Measurements from ENCODE around the gene USP32.

USP32 gene

GRCh38 chr17:60249290-60249826 lies 142.6 kb downstream of the USP32 start:
- in situ Hi-C loops (cut with MboI; ENCODE audit: low sequenced_read_pairs, unreplicated experiment) = no loop called here
- DNase-seq (ENCODE audit: low spot score) = no peak
- no peak for TF ChIP-seq CTCF (IDR thresholded peaks at IDR 0.05; ENCODE audit: borderline replicate concordance, control extremely low read depth, extremely low read depth, insufficient read depth, missing control alignments)

DNA sequence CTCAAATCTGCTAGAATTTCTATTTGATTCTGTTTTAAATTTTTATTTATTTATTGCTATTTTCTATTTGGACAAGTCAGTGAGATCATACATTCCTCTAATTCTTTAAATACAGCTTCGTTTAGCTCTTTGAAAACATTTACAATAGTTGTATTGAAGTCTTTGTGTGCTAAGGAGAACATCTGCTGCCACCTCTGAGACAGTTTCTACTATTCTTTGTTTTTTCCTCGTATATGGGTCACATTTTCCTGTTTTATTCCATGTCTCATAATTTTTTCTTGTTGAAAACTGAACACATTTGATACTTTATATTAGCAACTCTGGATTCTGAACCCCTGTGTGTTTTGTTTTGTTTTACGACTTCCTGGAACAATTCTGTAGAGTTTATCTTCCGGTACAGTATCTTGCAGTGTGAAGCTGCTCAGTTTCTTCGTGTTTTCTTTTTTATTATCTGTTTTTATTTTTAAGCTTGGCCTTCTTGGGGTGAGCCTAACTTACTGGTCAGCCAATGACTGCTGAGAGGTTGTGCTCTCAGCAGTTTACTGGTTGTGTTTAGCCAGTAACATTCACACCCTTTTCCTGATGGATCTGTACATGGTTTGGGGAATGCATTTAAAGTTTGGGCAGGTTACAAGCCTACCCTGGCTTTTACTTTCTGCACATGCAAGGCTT lies 143.2 kb downstream of the USP32 start:
- no peak for TF ChIP-seq CTCF (IDR thresholded peaks at IDR 0.05; ENCODE audit: borderline replicate concordance, control extremely low read depth, extremely low read depth, insufficient read depth, missing control alignments)
- in situ Hi-C loops (cut with MboI; ENCODE audit: low sequenced_read_pairs, unreplicated experiment) = no loop called here
- DNase-seq (ENCODE audit: low spot score) = no peak

DNA sequence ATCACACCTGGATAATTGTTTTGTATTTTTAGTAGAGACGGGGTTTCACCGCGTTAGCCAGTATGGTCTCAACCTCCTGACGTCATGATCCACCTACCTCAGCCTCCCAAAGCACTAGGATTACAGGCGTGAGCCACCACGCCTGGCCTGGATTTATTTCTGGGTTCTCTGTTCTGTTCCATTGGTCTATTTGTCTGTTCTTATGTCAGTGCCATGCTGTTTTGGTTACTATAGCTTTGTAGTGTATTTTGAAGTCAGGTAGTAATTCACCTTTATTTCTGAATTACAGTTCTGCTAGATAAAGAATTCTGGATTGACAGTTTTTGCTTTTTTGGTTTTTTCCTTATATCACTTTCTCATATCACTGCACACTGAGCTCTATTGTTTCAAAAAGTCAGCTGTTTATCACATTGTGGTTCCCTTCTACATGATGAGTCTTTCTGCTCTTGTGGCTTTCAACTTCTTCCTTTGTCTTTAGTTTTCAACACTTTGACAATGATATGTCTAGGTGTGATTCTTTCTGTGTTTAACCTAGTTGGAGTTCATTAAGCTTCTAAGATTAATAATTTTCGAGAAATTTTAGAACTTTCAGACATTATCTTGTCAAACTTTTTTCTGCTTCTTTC lies 144.0 kb downstream of the USP32 start:
- in situ Hi-C loops (cut with MboI; ENCODE audit: low sequenced_read_pairs, unreplicated experiment) = no loop called here
- DNase-seq (ENCODE audit: low spot score) = no peak
- TF ChIP-seq CTCF (IDR thresholded peaks at IDR 0.05; ENCODE audit: borderline replicate concordance, control extremely low read depth, extremely low read depth, insufficient read depth, missing control alignments) = no peak

DNA sequence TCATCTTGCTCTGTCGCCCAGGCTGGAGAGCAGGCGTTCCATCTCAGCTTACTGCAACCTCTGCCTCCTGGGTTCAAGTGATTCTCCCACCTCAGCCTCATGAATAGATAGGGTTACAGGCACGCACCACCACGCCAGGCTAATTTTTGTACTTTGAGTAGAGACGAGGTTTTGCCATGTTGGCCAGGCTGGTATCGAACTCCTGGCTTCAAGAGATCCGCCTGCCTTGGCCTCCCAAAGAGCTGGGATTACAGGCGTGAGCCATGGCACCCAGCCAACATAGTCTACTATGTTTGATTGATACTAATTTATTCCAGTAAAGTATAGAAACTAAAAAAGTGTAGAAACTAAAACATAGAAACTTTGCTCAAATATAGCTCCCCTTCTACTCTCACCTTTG lies 147.3 kb downstream of the USP32 start:
- no peak for DNase-seq (ENCODE audit: low spot score)
- no peak for TF ChIP-seq CTCF (IDR thresholded peaks at IDR 0.05; ENCODE audit: borderline replicate concordance, control extremely low read depth, extremely low read depth, insufficient read depth, missing control alignments)
- in situ Hi-C loops (cut with MboI; ENCODE audit: low sequenced_read_pairs, unreplicated experiment) = no loop called here

DNA sequence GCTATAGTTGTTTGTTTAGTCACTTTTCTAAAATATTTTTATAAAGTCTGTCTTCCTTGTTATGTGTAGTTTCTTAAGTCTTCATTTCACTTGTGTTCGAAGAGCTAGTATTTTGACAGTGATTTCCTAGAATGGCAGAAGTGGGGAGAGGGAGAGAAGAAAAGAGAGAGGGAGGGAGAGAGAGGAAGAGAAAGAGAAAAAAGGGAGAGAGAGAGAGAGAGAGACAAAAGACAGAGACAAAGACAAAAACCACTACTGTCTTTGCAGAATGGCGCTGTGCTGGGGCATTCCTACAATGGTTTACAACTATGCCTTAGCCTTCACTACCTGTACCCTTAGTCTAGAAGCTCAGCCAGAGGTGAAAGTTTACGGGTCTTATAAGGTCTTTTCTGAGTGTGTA lies 151.6 kb downstream of the USP32 start:
- no peak for TF ChIP-seq CTCF (IDR thresholded peaks at IDR 0.05; ENCODE audit: borderline replicate concordance, control extremely low read depth, extremely low read depth, insufficient read depth, missing control alignments)
- in situ Hi-C loops (cut with MboI; ENCODE audit: low sequenced_read_pairs, unreplicated experiment) = no loop called here
- no peak for DNase-seq (ENCODE audit: low spot score)

DNA sequence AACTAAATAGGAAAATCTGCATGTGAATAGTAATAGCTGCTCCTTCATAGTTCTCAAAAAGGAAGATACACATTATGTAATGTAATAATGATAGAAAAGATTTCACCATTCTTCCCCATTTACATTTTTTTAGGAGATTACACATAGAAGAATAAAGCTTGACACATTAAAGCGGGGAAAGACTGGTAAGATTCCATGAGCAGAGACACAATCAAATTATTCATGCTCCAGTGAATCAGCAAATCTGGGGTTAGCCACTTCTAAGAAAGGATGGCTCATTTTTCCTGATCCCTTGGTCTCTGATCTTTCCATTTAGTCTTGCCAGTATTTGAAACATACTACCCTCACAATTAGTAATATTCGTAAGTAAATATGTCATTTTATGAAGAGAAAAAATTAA lies 160.2 kb downstream of the USP32 start:
- in situ Hi-C loops (cut with MboI; ENCODE audit: low sequenced_read_pairs, unreplicated experiment) = no loop called here
- TF ChIP-seq CTCF (IDR thresholded peaks at IDR 0.05; ENCODE audit: borderline replicate concordance, control extremely low read depth, extremely low read depth, insufficient read depth, missing control alignments) = no peak
- no peak for DNase-seq (ENCODE audit: low spot score)

Measured in GM13976 (cell line).